SK-N-SH (cell line): ENCODE results near the gene TRIP11. TPM values are rescaled to one million over a fixed set of nuclear protein-coding genes. Genes with fewer than 3 reads are reported as not detected.
A peak's percentile ranks its signal among the peaks of the same experiment; 100 is the strongest.

Experiments used
- CTCF ChIA-PET: fragments of 300-600, 350-600 bp; formaldehyde crosslinking; extraction: SDS; loops from one replicate; lab custom pipeline; 2021; lab: Yijun Ruan, JAX
- POLR2A ChIA-PET: fragments of 350-600 bp; sonication (Branson Sonifier 250); formaldehyde crosslinking; extraction: SDS; loops from one replicate; lab custom pipeline; 2020; ENCODE audit warnings: antibody characterized with exemption, inconsistent platforms; lab: Yijun Ruan, JAX
- DNase-seq: peaks from one replicate; pipeline ENCODE4 v3.0.0; 2012
- H2AFZ ChIP-seq: fragments of 200-600 bp; sonication (generic); 2 replicates; pipeline ENCODE4 v1.8.1; 2016; ENCODE audit warnings: antibody characterized with exemption, mild to moderate bottlenecking, low read depth
- H3F3A ChIP-seq: fragments of 200-600 bp; sonication (generic); replicated peaks from 2 replicates; pipeline ENCODE3; 2016; ENCODE audit warnings: antibody characterized with exemption, mild to moderate bottlenecking; ENCODE audit not compliant: insufficient read depth
- H3K27ac ChIP-seq, 2 experiments: fragments of 200-500 bp in 1 of 2; fragments of 200-600 bp in 1 of 2; sonication (Bioruptor generic) in 1 of 2; sonication (generic), shearing (Covaris generic) in 1 of 2; 2 replicates each; pipeline versions ENCODE4 v1.5.1 to v1.6.1; 2014 to 2016; ENCODE audit warnings: low read depth in 2 of 2, inconsistent platforms in 1 of 2, low read length in 1 of 2, mild to moderate bottlenecking in 1 of 2, mixed read lengths in 1 of 2
- H3K27me3 ChIP-seq: fragments of 200-600 bp; sonication (generic), shearing (Covaris generic); 2 replicates; pipeline ENCODE4 v1.6.1; 2016; ENCODE audit warnings: mixed run types; ENCODE audit not compliant: insufficient read depth
- H3K36me3 ChIP-seq, 2 experiments: fragments of 200-500 bp in 1 of 2; fragments of 200-600 bp in 1 of 2; sonication (Bioruptor generic) in 1 of 2; sonication (generic) in 1 of 2; replicated peaks in 1 of 2; 2 replicates each; pipeline versions ENCODE3 to v1.5.1; 2014 to 2016; ENCODE audit warnings: low read length in 1 of 2, mild to moderate bottlenecking in 1 of 2; ENCODE audit not compliant: insufficient read depth in 2 of 2, control insufficient read depth in 1 of 2
- H3K4me1 ChIP-seq, 2 experiments: fragments of 200-500 bp in 1 of 2; fragments of 200-600 bp in 1 of 2; sonication (Bioruptor generic) in 1 of 2; sonication (generic), shearing (Covaris generic) in 1 of 2; 2 replicates each; pipeline versions ENCODE4 v1.5.1 to v1.6.1; 2014 to 2016; ENCODE audit warnings: low read depth in 1 of 2, low read length in 1 of 2, mixed run types in 1 of 2; ENCODE audit not compliant: insufficient read depth in 2 of 2, control insufficient read depth in 1 of 2
- H3K4me2 ChIP-seq: fragments of 200-600 bp; sonication (generic), shearing (Covaris generic); 2 replicates; pipeline ENCODE4 v1.6.1; 2017; ENCODE audit warnings: mixed run types
- H3K4me3 ChIP-seq, 2 experiments: fragments of 200-500 bp in 1 of 2; fragments of 200-600 bp in 1 of 2; sonication (Bioruptor generic) in 1 of 2; sonication (generic), shearing (Covaris generic) in 1 of 2; 2 replicates each; pipeline versions ENCODE4 v1.5.1 to v1.8.1; 2014 to 2016; ENCODE audit warnings: low read depth in 2 of 2, inconsistent platforms in 1 of 2, low read length in 1 of 2, mild to moderate bottlenecking in 1 of 2, mixed read lengths in 1 of 2, moderate library complexity in 1 of 2
- H3K79me2 ChIP-seq: fragments of 200-600 bp; sonication (generic); 2 replicates; pipeline ENCODE4 v1.8.1; 2017; ENCODE audit warnings: mild to moderate bottlenecking; ENCODE audit not compliant: insufficient read depth
- H3K9ac ChIP-seq: fragments of 200-600 bp; sonication (generic); 2 replicates; pipeline ENCODE4 v1.6.1; 2017; ENCODE audit warnings: mixed run types
- H3K9me2 ChIP-seq: fragments of 200-600 bp; sonication (generic); 2 replicates; pipeline ENCODE4 v1.6.1; 2017; ENCODE audit warnings: mixed run types
- H3K9me3 ChIP-seq: fragments of 200-600 bp; sonication (generic); 2 replicates; pipeline ENCODE4 v1.6.1; 2017; ENCODE audit warnings: mixed run types, mild to moderate bottlenecking, moderate library complexity
- H4K20me1 ChIP-seq: fragments of 200-600 bp; sonication (generic); 2 replicates; pipeline ENCODE4 v1.6.1; 2017; ENCODE audit warnings: mild to moderate bottlenecking, mixed run types; ENCODE audit not compliant: insufficient read depth
- CHD2 ChIP-seq: fragments of 150-350 bp; IDR thresholded peaks from 2 replicates; pipeline ENCODE4 v1.6.1; 2018; ENCODE audit warnings: low read length; ENCODE audit not compliant: partially characterized antibody
- ELF1 ChIP-seq: IDR thresholded peaks from 2 replicates; pipeline ENCODE4 v1.4.0; 2012
- EZH2phosphoT487 ChIP-seq: fragments of 200-600 bp; sonication (generic); IDR thresholded peaks from 2 replicates; pipeline ENCODE4 v1.6.1; 2017; ENCODE audit warnings: low read depth, mixed run types, mild to moderate bottlenecking, antibody characterized with exemption, moderate library complexity, borderline replicate concordance
- FOXJ3 ChIP-seq: sonication (generic); formaldehyde crosslinking; IDR thresholded peaks from 2 replicates; pipeline ENCODE4 v1.5.1; 2020; ENCODE audit warnings: mild to moderate bottlenecking, missing genetic modification reagents
- FOXM1 ChIP-seq: IDR thresholded peaks from 2 replicates; pipeline ENCODE4 v1.4.0; 2012; ENCODE audit warnings: low read depth, mild to moderate bottlenecking
- JUND ChIP-seq: IDR thresholded peaks from 2 replicates; pipeline ENCODE4 v1.4.0; 2012
- MAX ChIP-seq: IDR thresholded peaks from 2 replicates; pipeline ENCODE4 v1.4.0; 2012; ENCODE audit warnings: low read depth
- MEF2A ChIP-seq: IDR thresholded peaks from 2 replicates; pipeline ENCODE4 v1.4.0; 2012; ENCODE audit warnings: low read depth, borderline replicate concordance
- NFIC ChIP-seq: IDR thresholded peaks from 2 replicates; pipeline ENCODE4 v1.4.0; 2012; ENCODE audit warnings: borderline replicate concordance
- NRF1 ChIP-seq: IDR thresholded peaks from 2 replicates; pipeline ENCODE4 v1.6.1; 2012; ENCODE audit warnings: low read depth, mild to moderate bottlenecking, low read length
- PBX3 ChIP-seq: IDR thresholded peaks from 2 replicates; pipeline ENCODE4; 2012
- RAD21 ChIP-seq: IDR thresholded peaks from 2 replicates; pipeline ENCODE4 v1.6.1; 2012; ENCODE audit warnings: mild to moderate bottlenecking, low read length
- RCOR1 ChIP-seq: fragments of 150-350 bp; IDR thresholded peaks from 2 replicates; pipeline ENCODE4 v1.6.1; 2017; ENCODE audit warnings: antibody characterized with exemption, low read length
- RXRA ChIP-seq: IDR thresholded peaks from 2 replicates; pipeline ENCODE4 v1.4.0; 2012; ENCODE audit warnings: low read depth, mild to moderate bottlenecking, borderline replicate concordance
- SIN3A ChIP-seq: IDR thresholded peaks from 2 replicates; pipeline ENCODE4 v1.6.1; 2012; ENCODE audit warnings: low read depth, mild to moderate bottlenecking, low read length, moderate library complexity, borderline replicate concordance
- TEAD4 ChIP-seq: IDR thresholded peaks from 2 replicates; pipeline ENCODE4 v1.4.0; 2012; ENCODE audit warnings: mild to moderate bottlenecking, borderline replicate concordance; ENCODE audit not compliant: insufficient read depth
- YY1 ChIP-seq: IDR thresholded peaks from 2 replicates; pipeline ENCODE4 v1.4.0; 2012; ENCODE audit warnings: low read depth, mild to moderate bottlenecking
- WGBS: methylation state at CpG from one replicate; pipeline ENCODE4 v1.1.6; 2017; ENCODE audit warnings: low lambda C conversion rate; 5-methylcytosine and 5-hydroxymethylcytosine counted together
- polyA plus RNA-seq, 3 experiments: library from polyadenylated mRNA; depleted of rRNA; stranded (reverse); fragments of >200 nt; gene quantifications; 2 replicates each; pipeline ENCODE4 v1.2.3, GENCODE V29; 2012
- TF ChIP-seq, protein P1 (sequence below): fragments of 150-350 bp; IDR thresholded peaks from 2 replicates; pipeline ENCODE4 v1.6.1; 2017; ENCODE audit warnings: antibody characterized with exemption, low read length, low read depth, borderline replicate concordance

TRIP11 gene
- polyA plus RNA-seq, 1 of the 3 experiments (the other 2 are of a cell fraction), result 4.6 TPM

DNA sequence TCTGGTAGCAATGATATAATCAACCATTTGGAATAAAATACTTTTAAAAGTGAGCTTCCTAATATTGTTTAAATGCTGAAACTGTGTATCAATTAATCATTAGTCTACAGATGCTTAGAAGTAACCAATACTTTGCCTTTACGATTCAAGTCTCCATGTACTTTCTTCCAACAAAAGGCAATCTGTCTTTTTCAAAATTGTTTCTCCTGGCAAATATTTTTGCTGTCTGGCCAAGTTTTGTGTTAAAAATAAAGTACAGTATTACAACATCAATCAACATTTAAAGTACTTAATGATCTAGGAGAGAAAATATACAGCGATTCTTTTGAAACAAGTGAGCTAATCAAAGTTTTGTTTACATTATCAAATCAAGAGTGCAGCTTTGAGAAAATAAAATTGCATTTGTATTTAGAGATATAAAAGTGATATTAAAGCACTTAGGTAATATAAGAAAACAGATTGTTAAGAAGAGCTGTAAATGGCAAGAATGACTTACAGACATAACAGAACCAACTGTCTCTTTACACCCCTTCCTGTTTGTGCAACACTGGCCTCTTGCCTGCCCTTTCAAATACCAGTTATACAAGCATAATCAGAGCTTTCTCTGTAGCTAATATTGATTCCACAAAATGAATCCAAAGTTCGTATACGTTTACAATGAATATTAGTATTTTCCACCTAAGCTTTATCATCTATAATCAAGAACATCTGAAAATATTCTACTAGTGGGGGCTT lies 54.2 kb downstream of the TRIP11 start:
- Histone ChIP-seq H3K27me3 (no peaks in the 10 kb centered on the region), H3K4me2 (peak overlapping the region; percentile 23; the same call in 1 of the 2 replicates), H3K9ac (no peak overlapping the region), H3K27ac (peak overlapping the region; percentile 90 to 91), H3K79me2 (peaks cover 21% of the 10 kb centered on the region; the same call in 1 of the 2 replicates), H3K4me3 (no peak overlapping the region), H3K4me1 (peaks cover 0 to 22% of the 10 kb centered on the region in 2 experiments; a peak in 3 of 4 replicates), H3F3A (peaks cover 43% of the 10 kb centered on the region), H3K9me2 (no peaks in the 10 kb centered on the region), H4K20me1 (no peaks in the 10 kb centered on the region), H3K9me3 (no peaks in the 10 kb centered on the region), H2AFZ (no peak overlapping the region), H3K36me3 (peaks cover 38 to 47% of the 10 kb centered on the region in 2 experiments)
- ChIA-PET POLR2A (no interaction called here), CTCF (interaction anchor here (0.7 to 1.2 kb wide), 2 partner anchors 11 to 784 kb away, joined by 3 to 4 read pairs; no protein-coding TSS in a partner anchor)
- no peak for DNase-seq
- 82% methylated on average over 4 of the region's 4 CpGs for WGBS
- TF ChIP-seq MAX, result no peak
- TF ChIP-seq RXRA, result no peak
- TF ChIP-seq RAD21, result no peak
- no peak for TF ChIP-seq YY1
- no peak for TF ChIP-seq FOXJ3 (CRISPR knock-in tag)
- no peak for TF ChIP-seq FOXM1
- no peak for TF ChIP-seq NFIC
- no peak for TF ChIP-seq JUND
- no peak for TF ChIP-seq ELF1
- TF ChIP-seq RCOR1, result no peak
- no peak for TF ChIP-seq TEAD4
- no peak for TF ChIP-seq CHD2
- no peak for TF ChIP-seq MEF2A
- no peak; the same call in 1 of the 2 replicates for TF ChIP-seq PBX3
- TF ChIP-seq SIN3A, result no peak
- TF ChIP-seq NRF1, result no peak
- TF ChIP-seq, protein P1, sequence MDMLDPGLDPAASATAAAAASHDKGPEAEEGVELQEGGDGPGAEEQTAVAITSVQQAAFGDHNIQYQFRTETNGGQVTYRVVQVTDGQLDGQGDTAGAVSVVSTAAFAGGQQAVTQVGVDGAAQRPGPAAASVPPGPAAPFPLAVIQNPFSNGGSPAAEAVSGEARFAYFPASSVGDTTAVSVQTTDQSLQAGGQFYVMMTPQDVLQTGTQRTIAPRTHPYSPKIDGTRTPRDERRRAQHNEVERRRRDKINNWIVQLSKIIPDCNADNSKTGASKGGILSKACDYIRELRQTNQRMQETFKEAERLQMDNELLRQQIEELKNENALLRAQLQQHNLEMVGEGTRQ, result no peak
- no peak for TF ChIP-seq EZH2phosphoT487
